ENCODE measurements around the gene AFDN.

AFDN gene

DNA sequence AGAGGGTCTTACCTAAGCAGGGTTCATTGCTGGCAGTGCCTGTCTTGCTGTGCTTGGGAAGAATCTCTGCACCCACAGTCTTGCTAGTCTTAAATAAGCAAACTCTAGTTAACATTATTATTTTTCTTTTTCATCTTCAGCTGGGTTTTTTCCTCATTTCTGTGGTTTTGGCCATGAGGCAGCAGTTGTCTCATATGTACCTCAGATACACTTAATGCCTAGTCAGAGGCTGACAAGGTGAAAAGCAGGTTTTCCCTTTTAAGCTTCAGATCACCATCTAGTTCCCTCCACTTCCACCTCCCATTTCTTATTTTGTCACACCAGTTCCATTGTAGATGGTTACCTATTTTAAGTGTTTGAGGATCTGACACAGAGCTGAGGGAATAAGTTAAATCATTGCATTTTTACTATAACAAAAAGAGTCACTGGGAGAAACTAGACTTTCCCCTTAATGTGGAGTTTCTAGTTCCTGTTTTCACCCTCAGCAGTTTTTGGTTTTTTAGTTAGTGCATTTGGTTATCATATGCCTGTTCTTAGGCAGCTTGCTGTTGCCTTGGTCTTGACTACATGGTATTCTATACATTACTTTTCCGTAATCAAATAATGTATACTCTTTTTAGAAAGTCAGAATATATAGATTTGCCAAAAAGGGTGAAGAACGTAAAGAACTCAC lies 46.0 kb downstream of the AFDN start:
- Histone ChIP-seq H3K4me2 (ENCODE audit: low read depth, low read length, poor library complexity, severe bottlenecking) (no peak overlapping the region), H3K4me3 (ENCODE audit: low read length, poor library complexity, severe bottlenecking) (no peak overlapping the region), H3K9me3 (ENCODE audit: insufficient read depth, low read depth, low read length) (no peaks in the 10 kb centered on the region), H3F3A (ENCODE audit: low read depth) (no peaks in the 10 kb centered on the region), H3K27me3 (ENCODE audit: insufficient read depth, low read length, poor library complexity, severe bottlenecking) (no peaks in the 10 kb centered on the region), H3K79me2 (ENCODE audit: insufficient read depth, low read length) (no peaks in the 10 kb centered on the region), H3K4me1 (ENCODE audit: insufficient read depth, low read length, poor library complexity, severe bottlenecking) (no peaks in the 10 kb centered on the region), H3K9me2 (replicated peaks; ENCODE audit: low read depth, low read length) (no peaks in the 10 kb centered on the region), H3K36me3 (ENCODE audit: insufficient read depth, low read length) (no peaks in the 10 kb centered on the region), H2AFZ (ENCODE audit: low read length) (no peak overlapping the region), H3K9ac (ENCODE audit: low read depth, low read length, poor library complexity, severe bottlenecking) (no peak overlapping the region), H4K20me1 (ENCODE audit: insufficient read depth, low read length, poor library complexity, severe bottlenecking) (no peaks in the 10 kb centered on the region)
- TF ChIP-seq, protein P1, sequence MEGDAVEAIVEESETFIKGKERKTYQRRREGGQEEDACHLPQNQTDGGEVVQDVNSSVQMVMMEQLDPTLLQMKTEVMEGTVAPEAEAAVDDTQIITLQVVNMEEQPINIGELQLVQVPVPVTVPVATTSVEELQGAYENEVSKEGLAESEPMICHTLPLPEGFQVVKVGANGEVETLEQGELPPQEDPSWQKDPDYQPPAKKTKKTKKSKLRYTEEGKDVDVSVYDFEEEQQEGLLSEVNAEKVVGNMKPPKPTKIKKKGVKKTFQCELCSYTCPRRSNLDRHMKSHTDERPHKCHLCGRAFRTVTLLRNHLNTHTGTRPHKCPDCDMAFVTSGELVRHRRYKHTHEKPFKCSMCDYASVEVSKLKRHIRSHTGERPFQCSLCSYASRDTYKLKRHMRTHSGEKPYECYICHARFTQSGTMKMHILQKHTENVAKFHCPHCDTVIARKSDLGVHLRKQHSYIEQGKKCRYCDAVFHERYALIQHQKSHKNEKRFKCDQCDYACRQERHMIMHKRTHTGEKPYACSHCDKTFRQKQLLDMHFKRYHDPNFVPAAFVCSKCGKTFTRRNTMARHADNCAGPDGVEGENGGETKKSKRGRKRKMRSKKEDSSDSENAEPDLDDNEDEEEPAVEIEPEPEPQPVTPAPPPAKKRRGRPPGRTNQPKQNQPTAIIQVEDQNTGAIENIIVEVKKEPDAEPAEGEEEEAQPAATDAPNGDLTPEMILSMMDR (conservative IDR thresholded peaks at IDR 0.05; ENCODE audit: low read length) = no peak
- TF ChIP-seq EZH2phosphoT487 (IDR thresholded peaks at IDR 0.05; ENCODE audit: borderline replicate concordance) = no peak

DNA sequence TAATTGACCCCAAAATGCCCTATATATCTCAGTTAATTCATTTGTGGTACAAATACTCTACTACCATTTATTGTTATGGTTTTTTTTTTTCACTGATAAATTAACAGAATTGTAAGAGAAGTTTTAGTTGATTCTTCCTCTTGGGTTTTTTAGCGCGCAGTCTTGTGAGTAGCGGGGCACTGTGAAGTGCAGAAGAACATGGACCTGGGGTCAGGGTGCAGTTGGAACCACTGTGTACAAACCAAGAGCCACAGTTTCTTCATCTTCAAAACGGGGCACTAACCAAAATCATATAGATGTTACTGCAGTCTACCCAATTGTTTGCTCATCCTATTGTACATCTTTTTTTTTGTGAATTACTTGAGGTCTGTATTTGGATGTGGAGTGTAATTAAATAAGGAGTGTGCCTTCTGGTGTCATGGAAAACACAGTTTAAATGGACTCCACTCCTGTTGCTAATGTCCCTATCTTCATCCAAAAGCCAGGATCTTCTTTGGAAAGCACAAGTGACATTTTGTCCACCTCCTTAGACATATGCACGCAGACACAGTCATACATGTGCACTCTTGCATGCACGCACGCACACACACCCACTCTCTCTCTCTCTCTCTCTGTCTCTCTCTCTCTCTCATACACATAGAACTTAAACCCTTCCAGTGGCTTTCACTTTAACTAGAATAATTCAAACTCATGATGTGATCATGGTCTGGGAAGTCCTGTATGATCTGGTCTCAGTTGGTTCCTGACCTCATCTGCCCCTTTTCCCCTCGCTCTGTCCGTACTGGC lies 51.5 kb downstream of the AFDN start:
- H3K79me2 ChIP-seq (ENCODE audit: insufficient read depth, low read length) = no peaks in the 10 kb centered on the region
- no peaks in the 10 kb centered on the region for H3K4me1 ChIP-seq (ENCODE audit: insufficient read depth, low read length, poor library complexity, severe bottlenecking)
- no peaks in the 10 kb centered on the region for H3K27me3 ChIP-seq (ENCODE audit: insufficient read depth, low read length, poor library complexity, severe bottlenecking)
- no peak overlapping the region for H3K4me2 ChIP-seq (ENCODE audit: low read depth, low read length, poor library complexity, severe bottlenecking)
- no peaks in the 10 kb centered on the region for H3K9me2 ChIP-seq (replicated peaks; ENCODE audit: low read depth, low read length)
- no peaks in the 10 kb centered on the region for H3K9me3 ChIP-seq (ENCODE audit: insufficient read depth, low read depth, low read length)
- no peaks in the 10 kb centered on the region for H3K36me3 ChIP-seq (ENCODE audit: insufficient read depth, low read length)
- H3K4me3 ChIP-seq (ENCODE audit: low read length, poor library complexity, severe bottlenecking) = no peak overlapping the region
- TF ChIP-seq, protein P1 (conservative IDR thresholded peaks at IDR 0.05; ENCODE audit: low read length) = no peak
- TF ChIP-seq EZH2phosphoT487 (IDR thresholded peaks at IDR 0.05; ENCODE audit: borderline replicate concordance) = no peak
- H2AFZ ChIP-seq (ENCODE audit: low read length) = no peak overlapping the region
- H3K9ac ChIP-seq (ENCODE audit: low read depth, low read length, poor library complexity, severe bottlenecking) = no peak overlapping the region
- H3F3A ChIP-seq (ENCODE audit: low read depth) = no peaks in the 10 kb centered on the region
- no peaks in the 10 kb centered on the region for H4K20me1 ChIP-seq (ENCODE audit: insufficient read depth, low read length, poor library complexity, severe bottlenecking)

DNA sequence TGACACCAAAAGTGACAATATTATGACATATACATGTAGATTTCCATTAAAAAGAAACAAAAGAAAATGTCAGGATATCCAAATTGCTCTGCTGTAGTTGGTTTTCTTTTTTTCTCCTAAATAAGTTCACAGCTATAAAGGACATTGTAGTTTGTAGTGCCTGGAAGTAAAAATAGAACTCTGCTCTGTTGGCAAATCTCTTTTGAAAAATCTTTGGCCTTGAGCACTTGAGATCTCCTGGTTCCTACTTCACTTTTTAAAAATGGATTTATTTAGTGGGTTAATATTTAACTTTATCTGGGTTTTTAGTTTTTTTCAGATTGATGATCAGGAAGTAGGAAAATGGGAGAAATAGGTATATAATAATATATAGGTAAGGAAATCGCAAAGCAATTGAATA lies 52.9 kb downstream of the AFDN start:
- Histone ChIP-seq H3K9ac (ENCODE audit: low read depth, low read length, poor library complexity, severe bottlenecking) (no peak overlapping the region), H4K20me1 (ENCODE audit: insufficient read depth, low read length, poor library complexity, severe bottlenecking) (no peaks in the 10 kb centered on the region), H3K4me3 (ENCODE audit: low read length, poor library complexity, severe bottlenecking) (no peak overlapping the region), H3K4me2 (ENCODE audit: low read depth, low read length, poor library complexity, severe bottlenecking) (no peak overlapping the region), H3K79me2 (ENCODE audit: insufficient read depth, low read length) (no peaks in the 10 kb centered on the region), H3K36me3 (ENCODE audit: insufficient read depth, low read length) (no peaks in the 10 kb centered on the region), H3K9me2 (replicated peaks; ENCODE audit: low read depth, low read length) (no peaks in the 10 kb centered on the region), H3K4me1 (ENCODE audit: insufficient read depth, low read length, poor library complexity, severe bottlenecking) (no peaks in the 10 kb centered on the region), H3K27me3 (ENCODE audit: insufficient read depth, low read length, poor library complexity, severe bottlenecking) (no peaks in the 10 kb centered on the region), H2AFZ (ENCODE audit: low read length) (no peak overlapping the region), H3K9me3 (ENCODE audit: insufficient read depth, low read depth, low read length) (no peaks in the 10 kb centered on the region), H3F3A (ENCODE audit: low read depth) (no peaks in the 10 kb centered on the region)
- no peak for TF ChIP-seq EZH2phosphoT487 (IDR thresholded peaks at IDR 0.05; ENCODE audit: borderline replicate concordance)
- TF ChIP-seq, protein P1 (conservative IDR thresholded peaks at IDR 0.05; ENCODE audit: low read length) = no peak
